ENCODE measurements around the gene KRT82. TPM values are rescaled to one million over a fixed set of nuclear protein-coding genes. Genes with fewer than 3 reads are reported as not detected.

Gene KRT82
- total RNA-seq, 4 donors from 2014 or later, result not detected

GRCh38 chr12:52387859-52388258, 18.3 kb downstream of the KRT82 start:
- no peaks in the 10 kb centered on the region for H3K9me3 ChIP-seq
- H3K27me3 ChIP-seq, result peaks cover 0 to 5% (median 0%) of the 10 kb centered on the region in 4 donors
- intact Hi-C loops (cut with DNase I), result loop anchor here (10.0 kb wide), 1 partner anchor 187 kb away; the partner anchor contains the start of gene KRT74
- TF ChIP-seq CTCF (IDR thresholded peaks at IDR 0.05) (no peak), POLR2A (IDR thresholded peaks at IDR 0.05) (no peak)
- peaks cover 6 to 51% (median 34%) of the 10 kb centered on the region in 3 donors for H3K4me1 ChIP-seq
- WGBS, 2 donors, result 55 to 69% methylated on average over 2 of the region's 2 CpGs
- no peaks in the 10 kb centered on the region for H3K36me3 ChIP-seq
- no peak for DNase-seq
- H3K4me3 ChIP-seq, result no peak overlapping the region
- no peak overlapping the region for H3K27ac ChIP-seq

GRCh38 chr12:52385226-52385702, 20.9 kb downstream of the KRT82 start, which contains the start of gene KRT84:
KRT84 (minus strand) TSS chr12:52385652; CDS start chr12:52385585, 67 bp downstream.
- 95 to 98% methylated on average over 5 to 9 of the region's 11 CpGs for WGBS, 2 donors
- no peaks in the 10 kb centered on the region for H3K9me3 ChIP-seq

GRCh38 chr12:52383331-52383730, 22.8 kb downstream of the KRT82 start:
- no peak for DNase-seq
- TF ChIP-seq CTCF (IDR thresholded peaks at IDR 0.05), result no peak
- no peak for TF ChIP-seq POLR2A (IDR thresholded peaks at IDR 0.05)
- no peaks in the 10 kb centered on the region for H3K36me3 ChIP-seq
- intact Hi-C loops (cut with DNase I), result loop anchor here (10.0 kb wide), 1 partner anchor 191 kb away; the partner anchor contains the start of gene KRT74
- H3K27me3 ChIP-seq, result no peaks in the 10 kb centered on the region
- H3K4me3 ChIP-seq, result no peak overlapping the region
- H3K9me3 ChIP-seq, result no peaks in the 10 kb centered on the region
- no CpG with 5 or more reads among the region's 3 CpGs for WGBS, 2 donors
- no peak overlapping the region for H3K27ac ChIP-seq
- H3K4me1 ChIP-seq, result peaks cover 0 to 7% (median 5%) of the 10 kb centered on the region in 3 donors

More at GRCh38 chr12:52385226-52385702, 20.9 kb downstream of the KRT82 start, which contains the start of gene KRT84:
- H3K27ac ChIP-seq, result no peak within 1 kb of the TSS
- H3K4me3 ChIP-seq, result no peak within 1 kb of the TSS
- peaks cover 0 to 5% (median 0%) of the 10 kb centered on the region in 4 donors for H3K27me3 ChIP-seq
- H3K4me1 ChIP-seq, result peaks cover 6 to 25% (median 16%) of the 10 kb centered on the region in 3 donors
- intact Hi-C loops (cut with DNase I), result loop anchor here (10.0 kb wide), 1 partner anchor 190 kb away; the partner anchor contains the start of gene KRT74
- no peak for DNase-seq
- no peaks in the 10 kb centered on the region for H3K36me3 ChIP-seq
- no peak for TF ChIP-seq CTCF (IDR thresholded peaks at IDR 0.05)
- TF ChIP-seq POLR2A (IDR thresholded peaks at IDR 0.05), result no peak

GRCh38 chr12:52382854-52383253, 23.3 kb downstream of the KRT82 start:
- intact Hi-C loops (cut with DNase I), result loop anchor here (10.0 kb wide), 1 partner anchor 192 kb away; the partner anchor contains the start of gene KRT74
- TF ChIP-seq POLR2A (IDR thresholded peaks at IDR 0.05), result no peak
- no peak for TF ChIP-seq CTCF (IDR thresholded peaks at IDR 0.05)
- Histone ChIP-seq H3K27me3 (peaks cover 0 to 5% (median 0%) of the 10 kb centered on the region in 4 donors), H3K36me3 (no peaks in the 10 kb centered on the region), H3K4me1 (peaks cover 0 to 3% (median under 1%) of the 10 kb centered on the region in 3 donors), H3K4me3 (no peak overlapping the region), H3K27ac (no peak overlapping the region), H3K9me3 (no peaks in the 10 kb centered on the region)
- DNase-seq, result no peak
- 58 to 84% methylated on average over 2 of the region's 2 CpGs for WGBS, 2 donors

GRCh38 chr12:52381206-52381605, 24.9 kb downstream of the KRT82 start:
- H3K4me1 ChIP-seq, result no peaks in the 10 kb centered on the region
- H3K27me3 ChIP-seq, result peaks cover 0 to 12% (median 0%) of the 10 kb centered on the region in 4 donors
- TF ChIP-seq CTCF (IDR thresholded peaks at IDR 0.05) (no peak), POLR2A (IDR thresholded peaks at IDR 0.05) (no peak)
- WGBS, 2 donors, result 91 to 96% methylated on average over 4 to 5 of the region's 8 CpGs
- no peaks in the 10 kb centered on the region for H3K36me3 ChIP-seq
- H3K9me3 ChIP-seq, result no peaks in the 10 kb centered on the region
- intact Hi-C loops (cut with DNase I), result loop anchor here (10.0 kb wide), 1 partner anchor 194 kb away; the partner anchor contains the start of gene KRT74
- no peak overlapping the region for H3K27ac ChIP-seq
- no peak overlapping the region for H3K4me3 ChIP-seq
- DNase-seq, result no peak
